Stimulated activated CD4-positive, alpha-beta T cell treated with anti-CD3 and anti-CD28 coated beads, TNF-alpha, amount 100 ng/mL, for 48 hours (primary cell): ENCODE results near the gene MAPKAPK5.
A peak's percentile ranks its signal among the peaks of the same experiment; 100 is the strongest.
"Not testable (repeated sequence)": the region's sequence is repeated elsewhere in the genome, so short reads cannot be mapped to it uniquely, and the experiment has no call there.

Source experiments
- DNase-seq, 3 donors: peaks; one replicate each; pipeline ENCODE4 v3.0.0-alpha.2; 2020; ENCODE audit warnings: low read depth in 3 of 3

The MAPKAPK5 gene

DNA sequence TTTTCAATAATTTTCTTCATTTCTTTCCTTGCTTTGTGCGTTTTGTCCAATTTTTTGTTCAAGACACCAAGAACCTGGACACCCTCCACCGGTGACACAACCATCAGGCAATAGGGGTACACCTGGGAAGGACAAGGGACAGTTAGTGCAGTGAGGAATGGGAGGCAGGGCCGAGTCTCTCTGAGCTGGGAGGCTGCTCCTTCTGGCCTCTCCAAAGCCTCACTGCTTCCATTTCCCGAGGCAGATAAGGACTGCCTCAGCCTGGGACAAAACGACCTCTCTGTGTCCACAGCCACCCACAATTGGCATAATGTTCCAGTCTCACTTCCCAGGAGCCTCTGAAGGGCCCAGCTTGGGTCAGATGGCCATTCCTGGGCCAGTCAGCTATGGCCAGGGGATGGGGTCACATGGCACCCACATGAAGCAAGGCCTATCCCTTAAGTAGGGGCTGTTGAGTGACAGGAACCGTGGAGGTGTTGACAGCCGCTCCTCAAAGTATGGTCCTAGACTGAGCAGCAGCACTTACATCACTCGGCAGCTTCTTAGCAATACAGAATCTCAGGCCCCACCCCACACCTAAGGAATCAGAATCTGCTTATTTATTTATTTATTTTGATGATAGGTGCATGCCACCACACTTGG is 13.6 kb upstream of the MAPKAPK5 start:
- DNase-seq, result no peak

DNA sequence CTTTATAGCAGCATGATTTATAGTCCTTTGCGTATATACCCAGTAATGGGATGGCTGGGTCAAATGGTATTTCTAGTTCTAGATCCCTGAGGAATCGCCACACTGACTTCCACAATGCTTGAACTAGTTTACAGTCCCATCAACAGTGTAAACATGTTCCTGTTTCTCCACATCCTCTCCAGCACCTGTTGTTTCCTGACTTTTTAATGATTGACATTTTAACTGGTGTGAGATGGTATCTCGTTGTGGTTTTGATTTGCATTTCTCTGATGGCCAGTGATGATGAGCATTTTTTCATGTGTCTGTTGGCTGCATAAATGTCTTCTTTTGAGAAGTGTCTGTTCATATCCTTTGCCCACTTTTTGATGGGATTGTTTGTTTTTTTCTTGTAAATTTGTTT is 12.4 kb upstream of the MAPKAPK5 start:
- not testable (repeated sequence) for DNase-seq

DNA sequence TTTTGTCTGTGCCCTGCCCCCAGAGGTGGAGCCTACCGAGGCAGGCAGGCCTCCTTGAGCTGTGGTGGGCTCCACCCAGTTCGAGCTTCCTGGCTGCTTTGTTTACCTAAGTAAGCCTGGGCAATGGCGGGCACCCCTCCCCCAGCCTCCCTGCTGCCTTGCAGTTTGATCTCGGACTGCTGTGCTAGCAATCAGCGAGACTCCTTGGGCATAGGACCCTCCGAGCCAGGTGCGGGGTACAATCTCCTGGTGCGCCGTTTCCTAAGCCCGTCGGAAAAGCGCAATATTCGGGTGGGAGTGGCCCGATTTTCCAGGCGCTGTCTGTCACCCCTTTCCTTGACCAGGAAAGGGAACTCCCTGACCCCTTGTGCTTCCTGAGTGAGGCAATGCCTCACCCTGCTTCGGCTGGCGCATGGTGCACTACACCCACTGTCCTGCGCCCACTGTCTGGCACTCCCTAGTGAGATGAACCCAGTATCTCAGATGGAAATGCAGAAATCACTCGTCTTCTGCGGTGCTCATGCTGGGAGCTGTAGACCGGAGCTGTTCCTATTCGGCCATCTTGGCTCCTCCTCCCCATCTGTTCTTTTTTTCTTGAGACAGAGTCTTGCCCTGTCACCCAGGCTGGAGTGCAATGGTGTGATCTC is 7.2 kb upstream of the MAPKAPK5 start:
- DNase-seq, result not testable (repeated sequence)

DNA sequence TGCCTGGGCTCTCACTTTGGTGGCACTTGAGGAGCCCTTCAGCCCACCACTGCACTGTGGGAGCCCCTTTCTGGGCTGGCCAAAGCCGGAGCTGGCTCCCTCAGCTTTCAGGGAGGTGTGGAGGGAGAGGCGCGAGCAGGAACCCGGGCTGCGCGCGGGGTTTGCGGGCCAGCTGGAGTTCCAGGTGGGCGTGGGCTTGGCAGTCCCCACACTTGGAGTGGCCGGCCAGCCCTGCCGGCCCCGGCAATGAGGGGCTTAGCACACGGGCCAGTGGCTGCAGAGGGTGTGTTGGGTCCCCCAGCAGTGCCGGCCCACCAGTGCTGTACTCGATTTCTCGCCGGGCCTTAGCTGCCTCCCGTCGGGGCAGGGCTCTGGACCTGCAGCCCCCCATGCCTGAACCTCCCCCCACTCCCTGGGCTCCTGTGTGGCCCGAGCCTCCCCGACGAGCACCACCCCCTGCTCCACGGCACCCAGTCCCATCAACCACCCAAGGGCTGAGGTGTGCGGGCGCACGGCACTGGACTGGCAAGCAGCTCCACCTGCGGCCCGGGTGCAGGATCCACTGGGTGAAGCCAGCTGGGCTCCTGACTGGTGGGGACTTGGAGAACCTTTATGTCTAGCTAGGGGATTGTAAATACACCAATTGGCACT is 6.4 kb upstream of the MAPKAPK5 start:
- DNase-seq, result not testable (repeated sequence)

DNA sequence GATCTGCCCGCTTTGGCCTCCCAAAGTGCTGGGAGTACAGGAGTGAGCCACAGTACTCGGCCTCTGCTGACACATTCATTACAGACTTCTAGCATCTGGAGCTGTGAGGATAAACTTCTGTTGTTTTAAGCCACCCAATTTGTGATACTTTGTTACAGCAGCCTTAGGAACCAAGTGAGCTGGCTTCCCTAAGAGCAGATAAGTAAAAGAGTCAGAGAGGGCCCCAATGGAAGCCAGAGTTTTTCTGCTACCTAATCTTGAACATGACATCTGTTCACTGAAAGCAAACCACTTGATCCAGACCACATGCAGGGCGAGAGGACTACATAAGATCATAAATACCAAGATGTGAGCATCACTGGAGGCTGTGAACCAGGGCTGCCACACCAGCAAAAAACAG is 3.7 kb upstream of the MAPKAPK5 start:
- no peak for DNase-seq

DNA sequence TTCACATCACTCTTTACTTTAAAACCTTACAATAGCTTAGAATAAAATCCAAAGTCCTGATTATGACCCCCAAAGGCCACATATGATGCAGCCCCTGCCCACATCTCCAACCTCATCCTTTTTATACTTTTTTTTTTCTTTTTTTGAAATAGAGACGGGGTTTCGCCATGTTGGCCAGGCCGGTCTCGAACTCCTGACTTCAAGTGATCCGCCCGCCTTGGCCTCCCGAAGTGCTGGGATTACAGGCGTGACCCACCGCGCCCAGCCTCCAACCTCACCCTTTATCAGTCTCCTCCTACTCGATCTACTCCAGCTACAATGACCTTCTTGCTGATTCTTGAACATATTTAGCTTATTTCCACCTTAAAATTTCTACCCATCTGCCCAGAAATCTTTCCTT is 1.2 kb upstream of the MAPKAPK5 start:
- no peak for DNase-seq

DNA sequence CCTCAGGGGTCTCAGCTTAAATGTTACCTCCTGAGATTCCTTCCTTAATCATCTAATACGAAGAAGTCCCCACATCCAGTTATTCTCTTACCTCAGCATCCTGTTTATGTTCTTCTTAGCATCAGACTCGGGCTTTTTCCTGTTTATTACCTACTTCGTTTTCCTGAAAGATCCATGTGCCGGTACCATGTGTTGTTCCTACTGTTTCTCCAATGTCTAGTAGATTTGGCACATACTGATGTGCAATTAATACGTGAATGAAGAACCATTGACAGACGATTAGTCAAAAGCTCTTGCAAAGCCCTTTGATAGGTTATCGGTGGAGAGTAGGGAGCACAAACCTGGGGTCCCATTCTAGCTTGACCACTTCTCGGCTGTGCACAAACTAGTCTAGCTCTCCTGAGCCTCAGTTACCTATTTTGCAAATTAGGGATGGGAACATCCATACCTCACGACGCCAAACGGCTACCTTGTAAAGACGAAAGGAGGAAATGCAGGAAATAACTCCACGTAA is 735 bp upstream of the MAPKAPK5 start:
- DNase-seq, result no peak

DNA sequence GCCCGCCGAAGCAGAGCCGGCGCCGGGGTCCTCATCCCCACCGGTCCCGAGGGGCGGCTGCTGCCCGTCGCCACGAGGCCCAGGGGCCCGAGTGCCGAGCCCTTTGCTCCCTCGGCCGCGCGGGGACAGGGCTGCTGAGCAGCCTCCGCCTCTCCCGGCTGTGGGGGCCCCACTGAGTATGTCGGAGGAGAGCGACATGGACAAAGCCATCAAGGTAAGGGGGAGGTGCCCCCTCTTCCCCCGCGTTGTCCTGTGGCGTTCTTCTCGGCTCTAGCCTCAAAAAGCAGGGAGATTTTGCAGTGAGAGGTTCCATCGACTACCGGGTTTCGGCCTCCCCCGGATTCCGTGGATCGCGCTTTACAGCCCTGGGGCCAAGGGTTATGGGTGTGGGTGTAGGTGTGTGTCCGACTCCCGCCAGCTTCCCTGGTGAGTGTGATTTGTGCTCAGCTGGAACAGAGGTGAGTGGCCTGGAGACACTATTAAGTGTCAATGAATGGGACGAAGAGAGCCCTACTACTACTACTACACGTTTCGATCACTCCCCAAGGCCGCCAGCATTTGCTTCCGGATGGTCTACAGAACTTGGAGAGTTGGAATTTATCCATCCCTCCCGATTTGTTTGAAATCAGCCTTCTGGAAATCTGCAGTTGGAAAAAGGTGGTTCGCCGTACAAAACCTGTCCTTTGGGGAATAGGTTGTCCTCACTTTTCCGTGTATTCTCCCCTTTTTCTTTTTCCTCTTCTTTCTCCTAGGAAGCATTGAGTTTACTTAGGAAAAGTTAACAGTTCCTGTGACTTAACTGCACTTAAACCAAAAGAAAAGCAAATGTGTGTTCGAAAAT is 748 bp downstream of the MAPKAPK5 start:
- peak in 2 of 3 donors; percentile 8 to 22 for DNase-seq

DNA sequence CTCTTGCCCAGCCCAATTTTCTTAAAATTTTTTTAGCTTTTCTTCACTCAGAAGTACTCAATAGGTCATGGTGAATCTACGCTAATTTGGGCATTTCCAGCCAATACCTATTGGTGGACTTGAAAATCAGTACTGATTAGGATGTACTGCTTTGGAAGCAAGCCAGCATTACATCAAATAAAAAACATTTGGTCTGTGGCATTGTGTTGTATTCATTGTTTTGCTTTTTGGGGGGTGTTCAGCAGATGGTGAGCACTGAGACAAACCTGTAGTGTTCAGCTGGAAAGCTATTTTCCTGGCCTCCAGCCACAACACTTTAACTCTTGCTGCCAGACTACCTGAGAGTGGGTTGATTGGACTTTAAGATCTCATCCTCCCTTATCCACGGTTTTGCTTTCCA is 4.0 kb downstream of the MAPKAPK5 start:
- no peak for DNase-seq

DNA sequence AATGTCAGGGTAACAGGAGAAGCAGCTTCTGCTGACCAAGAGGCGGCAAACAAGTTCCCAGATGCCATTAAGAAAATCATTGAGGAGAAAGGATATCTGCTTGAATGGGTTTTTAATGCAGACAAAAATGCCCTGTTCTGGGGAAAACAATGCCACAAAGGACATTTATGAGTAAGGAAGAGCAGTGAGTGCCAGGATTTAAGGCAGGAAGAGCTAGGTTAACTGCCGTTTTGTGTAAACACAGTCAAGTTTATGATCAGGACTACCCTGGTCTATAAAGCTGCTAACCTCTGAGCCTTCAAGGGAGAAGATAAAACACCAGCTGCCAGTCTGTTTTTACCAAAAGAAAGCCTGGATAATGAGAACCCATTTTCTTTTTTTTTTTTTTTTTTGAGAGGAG is 8.5 kb downstream of the MAPKAPK5 start:
- no peak for DNase-seq

DNA sequence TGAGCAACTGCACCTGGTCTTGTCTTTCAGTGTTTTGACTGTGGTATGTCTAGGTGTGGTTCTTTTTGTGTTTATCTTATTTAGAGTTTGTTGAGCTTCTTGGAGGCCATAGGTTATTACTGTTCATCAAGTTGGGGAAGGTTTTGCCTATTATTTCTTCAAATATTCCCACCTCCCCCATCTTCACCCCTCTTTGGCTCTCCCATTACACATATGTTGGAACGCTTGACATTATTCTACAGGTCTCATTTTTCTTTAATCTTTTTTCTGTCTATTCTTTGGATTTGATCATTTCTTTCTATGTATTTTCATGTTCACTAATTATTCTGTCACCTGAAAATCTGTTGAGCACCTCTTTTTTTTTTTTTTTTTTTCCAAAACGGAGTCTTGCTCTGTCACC is 16.2 kb downstream of the MAPKAPK5 start:
- DNase-seq, result no peak

DNA sequence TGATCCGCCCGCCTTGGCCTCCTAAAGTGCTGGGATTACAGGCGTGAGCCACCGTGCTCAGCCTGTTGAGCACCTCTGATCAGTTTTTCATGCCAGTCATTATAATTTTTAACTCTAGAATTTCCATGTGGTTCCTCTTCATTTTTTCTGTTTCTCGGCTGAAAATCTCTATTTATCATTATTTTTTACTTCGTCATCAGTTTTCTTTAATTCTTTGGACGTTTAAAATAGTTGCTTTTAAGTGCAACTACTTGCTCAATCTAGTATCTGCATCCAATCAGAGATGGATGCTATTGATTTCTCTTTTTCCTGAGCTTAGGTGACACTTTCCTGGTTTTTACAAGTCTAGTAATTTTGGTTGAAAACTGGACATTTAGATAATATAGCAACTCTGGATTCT is 16.8 kb downstream of the MAPKAPK5 start:
- no peak for DNase-seq

DNA sequence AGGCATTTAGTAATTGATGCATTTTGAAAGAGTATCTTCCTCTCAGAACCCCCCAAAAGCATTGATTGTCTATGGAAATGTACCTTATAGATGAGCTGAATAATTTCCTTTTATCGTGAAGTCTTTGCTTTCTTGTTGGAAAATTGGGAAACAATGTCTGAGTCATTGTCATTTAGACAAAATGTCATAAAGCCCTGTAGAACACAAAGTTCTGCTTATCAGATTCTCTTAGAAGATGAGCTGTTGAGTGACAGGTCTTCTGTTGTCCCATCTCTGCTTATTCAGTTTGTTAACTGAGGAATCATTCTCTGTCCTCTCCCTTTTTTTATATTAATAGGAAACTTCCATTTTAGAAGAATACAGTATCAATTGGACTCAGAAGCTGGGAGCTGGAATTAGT is 22.9 kb downstream of the MAPKAPK5 start:
- no peak for DNase-seq

DNA sequence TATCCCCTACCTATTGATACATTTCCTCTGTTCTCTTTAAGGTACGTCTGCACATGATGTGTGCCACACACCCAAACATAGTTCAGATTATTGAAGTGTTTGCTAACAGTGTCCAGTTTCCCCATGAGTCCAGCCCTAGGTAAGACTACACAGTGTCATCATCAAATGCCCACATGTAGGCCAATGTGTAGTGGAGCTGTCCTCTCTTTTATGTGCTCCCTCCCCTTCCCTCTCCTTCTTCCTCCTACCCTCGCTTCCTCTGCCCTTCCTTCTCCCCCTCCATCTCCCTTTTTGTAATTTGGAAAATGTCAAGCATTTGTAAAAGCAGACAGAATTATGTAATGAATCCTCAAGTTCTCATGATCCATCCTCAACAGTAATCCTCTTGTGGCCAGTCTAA is 25.5 kb downstream of the MAPKAPK5 start:
- DNase-seq, result no peak

DNA sequence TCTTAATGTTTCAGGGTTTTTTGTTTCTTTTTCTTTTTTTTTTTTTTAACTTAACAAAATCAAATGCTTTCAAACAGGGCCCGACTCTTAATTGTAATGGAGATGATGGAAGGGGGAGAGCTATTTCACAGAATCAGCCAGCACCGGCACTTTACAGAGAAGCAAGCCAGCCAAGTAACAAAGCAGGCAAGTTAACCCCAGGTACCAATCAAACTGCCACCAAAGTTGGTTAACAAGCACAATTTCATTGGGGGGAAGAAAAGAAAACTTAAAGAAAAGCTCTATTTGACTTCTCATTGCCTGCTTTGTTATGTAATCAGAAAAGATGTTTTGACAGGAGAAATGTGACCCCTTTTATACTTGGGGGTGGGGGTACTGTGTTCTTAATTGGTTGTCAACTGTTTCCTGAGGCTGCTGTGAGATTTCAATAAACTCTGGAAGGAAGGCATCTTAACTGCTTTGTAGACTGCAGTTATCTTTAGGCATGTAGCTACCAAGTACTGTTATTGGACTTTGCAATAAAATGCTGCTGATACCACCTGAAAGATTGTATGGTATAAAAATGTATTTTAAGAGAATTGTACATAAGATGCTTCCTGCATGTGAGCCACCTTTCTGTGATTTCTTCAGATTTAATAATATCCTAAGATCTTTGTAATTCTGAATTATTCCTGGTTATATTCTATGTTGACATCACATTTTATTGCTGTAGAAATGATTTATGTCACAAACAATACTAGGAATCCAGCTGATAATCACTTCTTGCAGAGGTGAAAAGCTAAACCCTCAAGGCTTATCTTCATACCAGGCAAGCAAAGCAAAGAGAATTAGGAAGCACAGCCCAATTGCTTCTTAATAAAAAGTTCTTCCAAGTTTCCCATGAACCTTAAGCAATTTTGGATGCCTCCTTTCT is 26.9 kb downstream of the MAPKAPK5 start:
- no peak for DNase-seq

DNA sequence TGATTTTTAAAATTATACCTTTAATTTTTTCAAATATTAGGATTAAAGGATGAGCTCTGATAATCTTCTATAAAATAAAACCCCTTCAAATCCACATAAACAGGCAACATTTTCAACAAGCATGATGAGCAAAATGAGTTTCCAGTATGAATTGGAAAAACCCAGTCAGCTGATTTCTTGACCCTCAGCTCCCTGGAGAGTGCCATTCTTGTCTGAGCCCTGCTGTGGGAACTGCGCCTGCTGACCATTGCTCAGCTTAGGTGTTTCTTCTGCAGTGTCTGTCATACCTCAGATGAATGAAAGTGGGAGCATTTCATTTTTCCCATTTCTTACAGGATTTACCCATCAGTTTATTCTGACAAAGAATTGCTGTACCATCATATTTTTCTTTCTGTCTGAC is 27.6 kb downstream of the MAPKAPK5 start:
- no peak for DNase-seq

DNA sequence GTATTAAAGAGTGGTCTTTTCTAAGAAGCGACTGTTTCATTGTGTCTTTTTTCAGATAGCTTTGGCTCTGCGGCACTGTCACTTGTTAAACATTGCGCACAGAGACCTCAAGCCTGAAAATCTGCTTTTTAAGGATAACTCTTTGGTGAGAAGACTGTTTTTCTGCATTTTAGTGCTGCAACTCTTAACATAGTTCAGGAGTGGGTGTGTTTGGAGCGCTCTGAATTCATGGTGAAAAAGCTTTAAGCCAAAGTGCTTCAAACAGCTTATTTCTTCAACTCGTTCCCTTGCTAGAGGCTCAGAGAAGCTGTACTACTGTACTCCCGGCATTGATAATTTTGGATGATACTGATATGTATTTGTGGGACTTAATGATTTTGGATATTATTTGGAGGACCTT is 28.2 kb downstream of the MAPKAPK5 start:
- no peak for DNase-seq

DNA sequence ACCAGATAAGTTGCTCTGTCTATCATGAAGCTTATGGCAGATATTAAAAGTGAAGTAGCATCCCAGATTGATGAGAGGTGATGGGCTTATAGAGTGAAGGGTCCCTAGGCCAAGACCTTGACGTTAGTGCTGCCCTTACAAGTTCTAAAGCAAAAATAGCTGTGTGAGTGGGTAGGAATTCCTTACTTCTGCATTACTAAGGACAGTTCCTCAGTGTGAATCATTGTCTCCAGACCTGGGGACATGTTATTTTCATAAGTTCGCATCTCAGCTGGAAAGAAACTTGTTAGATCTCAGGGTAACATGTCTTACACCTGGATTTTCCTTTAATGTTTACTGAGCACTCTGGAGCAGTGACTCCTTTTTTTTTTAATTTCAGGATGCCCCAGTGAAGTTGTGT is 28.7 kb downstream of the MAPKAPK5 start:
- DNase-seq, result no peak

DNA sequence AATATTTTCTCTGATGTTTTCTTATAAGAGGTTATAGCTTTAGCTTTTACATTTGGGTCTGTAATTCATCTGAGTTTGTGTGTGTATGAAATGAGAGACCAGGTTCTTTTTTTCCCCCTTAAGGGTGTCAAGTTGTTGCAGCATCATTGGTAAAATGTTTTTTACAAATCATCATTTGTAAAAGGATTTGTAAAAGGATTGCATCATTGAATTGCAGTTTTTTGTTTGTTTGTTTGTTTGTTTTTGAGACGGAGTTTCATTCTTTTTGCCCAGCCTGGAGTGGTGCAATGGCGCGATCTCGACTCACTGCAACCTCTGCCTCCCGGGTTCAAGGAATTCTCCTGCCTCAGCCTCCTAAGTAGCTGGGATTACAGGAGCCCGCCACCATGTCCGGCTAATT is 31.1 kb downstream of the MAPKAPK5 start:
- DNase-seq, result no peak

DNA sequence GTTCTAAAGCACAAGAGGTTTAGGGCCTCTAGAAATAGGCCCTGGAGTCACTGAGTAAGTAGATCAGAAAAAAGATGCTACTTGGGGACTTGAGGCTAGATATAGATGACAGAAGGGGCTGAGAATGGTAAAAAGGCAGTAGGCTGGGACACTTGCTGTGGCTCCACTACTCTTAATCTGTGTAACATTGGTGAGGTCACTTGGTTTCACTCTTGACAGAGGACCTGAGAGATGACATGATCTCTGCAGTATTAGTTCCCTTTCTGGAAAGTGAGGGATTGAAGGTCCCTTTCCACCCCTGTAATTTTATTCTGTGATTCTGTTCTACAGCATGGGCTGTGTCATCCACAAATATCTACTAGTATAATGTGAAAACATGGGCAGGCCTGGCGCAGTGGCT is 39.7 kb downstream of the MAPKAPK5 start:
- no peak for DNase-seq
